Esophagus squamous epithelium (tissue), 4 donors: ENCODE measurements around the gene C6orf62.
"Not testable (repeated sequence)": the region's sequence is repeated elsewhere in the genome, so short reads cannot be mapped to it uniquely, and the experiment has no call there.

Experiments used
- CTCF ChIP-seq, 6 experiments: fragments of 450-650 bp in 4 of 6; fragments of 200-600 bp in 2 of 6; sonication (generic) in 2 of 6; IDR thresholded peaks; one replicate each; pipeline ENCODE4 v1.5.1; 2016 to 2019; ENCODE audit warnings: antibody characterized with exemption in 6 of 6, mild to moderate bottlenecking in 4 of 6, moderate library complexity in 4 of 6
- POLR2A ChIP-seq, 4 donors: fragments of 450-650 bp; IDR thresholded peaks; one replicate each; pipeline ENCODE4 v1.6.1; 2017; ENCODE audit warnings: antibody characterized with exemption in 4 of 4, mild to moderate bottlenecking in 4 of 4, moderate library complexity in 3 of 4

- not testable (repeated sequence) for TF ChIP-seq POLR2A, CTCF (IDR thresholded peaks at IDR 0.05)
These were observed 57.2 kb downstream of the C6orf62 start for GRCh38 chr6:24661759-24662158.
